G401 (cell line): ENCODE results near the gene PITRM1. TPM values are rescaled to one million over a fixed set of nuclear protein-coding genes. Genes with fewer than 3 reads are reported as not detected.
A peak's percentile ranks its signal among the peaks of the same experiment; 100 is the strongest.
"Not testable (repeated sequence)": the region's sequence is repeated elsewhere in the genome, so short reads cannot be mapped to it uniquely, and the experiment has no call there.

Source experiments
- DNase-seq: peaks from one replicate; pipeline ENCODE4 v3.0.0-alpha.2; 2015; ENCODE audit warnings: low spot score
- in situ Hi-C: cut with HindIII; loops from 2 replicates; pipeline ENCODE4 v1.10.0; 2016; ENCODE audit warnings: low sequenced_read_pairs, mixed read lengths
- total RNA-seq: library from RNA; depleted of rRNA; stranded (reverse); fragments of >200 nt; shearing (Covaris generic); gene quantifications from 2 replicates; pipeline ENCODE4 v1.2.3, GENCODE V29; 2014; rRNA removed

PITRM1 gene, protein sequence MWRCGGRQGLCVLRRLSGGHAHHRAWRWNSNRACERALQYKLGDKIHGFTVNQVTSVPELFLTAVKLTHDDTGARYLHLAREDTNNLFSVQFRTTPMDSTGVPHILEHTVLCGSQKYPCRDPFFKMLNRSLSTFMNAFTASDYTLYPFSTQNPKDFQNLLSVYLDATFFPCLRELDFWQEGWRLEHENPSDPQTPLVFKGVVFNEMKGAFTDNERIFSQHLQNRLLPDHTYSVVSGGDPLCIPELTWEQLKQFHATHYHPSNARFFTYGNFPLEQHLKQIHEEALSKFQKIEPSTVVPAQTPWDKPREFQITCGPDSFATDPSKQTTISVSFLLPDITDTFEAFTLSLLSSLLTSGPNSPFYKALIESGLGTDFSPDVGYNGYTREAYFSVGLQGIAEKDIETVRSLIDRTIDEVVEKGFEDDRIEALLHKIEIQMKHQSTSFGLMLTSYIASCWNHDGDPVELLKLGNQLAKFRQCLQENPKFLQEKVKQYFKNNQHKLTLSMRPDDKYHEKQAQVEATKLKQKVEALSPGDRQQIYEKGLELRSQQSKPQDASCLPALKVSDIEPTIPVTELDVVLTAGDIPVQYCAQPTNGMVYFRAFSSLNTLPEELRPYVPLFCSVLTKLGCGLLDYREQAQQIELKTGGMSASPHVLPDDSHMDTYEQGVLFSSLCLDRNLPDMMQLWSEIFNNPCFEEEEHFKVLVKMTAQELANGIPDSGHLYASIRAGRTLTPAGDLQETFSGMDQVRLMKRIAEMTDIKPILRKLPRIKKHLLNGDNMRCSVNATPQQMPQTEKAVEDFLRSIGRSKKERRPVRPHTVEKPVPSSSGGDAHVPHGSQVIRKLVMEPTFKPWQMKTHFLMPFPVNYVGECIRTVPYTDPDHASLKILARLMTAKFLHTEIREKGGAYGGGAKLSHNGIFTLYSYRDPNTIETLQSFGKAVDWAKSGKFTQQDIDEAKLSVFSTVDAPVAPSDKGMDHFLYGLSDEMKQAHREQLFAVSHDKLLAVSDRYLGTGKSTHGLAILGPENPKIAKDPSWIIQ
- 45.7 and 79.6 TPM in 2 replicates for total RNA-seq

DNA sequence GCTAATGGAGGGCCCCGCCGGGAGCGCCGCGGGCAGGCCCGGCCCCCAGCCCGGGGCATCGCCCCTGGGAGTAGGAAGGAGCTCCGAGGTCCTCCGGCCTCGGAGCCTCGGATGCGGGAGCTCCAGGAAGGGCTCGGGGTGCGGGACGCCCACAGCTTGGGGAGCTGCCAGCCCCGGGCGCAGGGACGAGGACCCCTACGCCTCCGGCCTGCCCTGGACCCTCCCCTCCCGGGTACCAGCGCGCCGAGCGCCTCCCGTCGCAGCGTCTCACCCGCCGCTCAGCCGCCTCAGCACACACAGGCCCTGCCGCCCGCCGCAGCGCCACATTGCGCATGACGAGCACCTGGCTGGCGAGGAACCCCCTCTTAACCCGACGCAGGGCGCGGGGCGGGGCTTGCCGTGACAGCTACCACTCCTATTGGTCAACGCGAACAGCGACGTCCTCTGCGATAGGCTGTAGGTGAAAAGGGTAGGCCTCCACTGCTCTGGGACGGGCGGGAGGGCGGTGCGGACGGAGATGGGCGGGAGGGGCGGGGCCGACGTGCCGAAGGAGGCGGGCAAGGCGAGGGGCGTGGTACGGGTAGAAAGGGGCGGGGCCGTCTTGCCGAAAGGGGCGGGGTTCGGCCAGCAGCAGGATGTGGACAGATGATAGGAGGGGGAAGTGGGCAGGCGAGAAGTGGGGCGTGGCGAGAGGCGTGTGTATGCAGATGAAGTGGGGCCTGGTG, at the start of gene PITRM1:
PITRM1 (minus strand) TSS at position 337 of the 725 bp plus-strand sequence; CDS start at position 327, 10 bp downstream.
- in situ Hi-C loops: no loop called here
- DNase-seq: peak; percentile 99

DNA sequence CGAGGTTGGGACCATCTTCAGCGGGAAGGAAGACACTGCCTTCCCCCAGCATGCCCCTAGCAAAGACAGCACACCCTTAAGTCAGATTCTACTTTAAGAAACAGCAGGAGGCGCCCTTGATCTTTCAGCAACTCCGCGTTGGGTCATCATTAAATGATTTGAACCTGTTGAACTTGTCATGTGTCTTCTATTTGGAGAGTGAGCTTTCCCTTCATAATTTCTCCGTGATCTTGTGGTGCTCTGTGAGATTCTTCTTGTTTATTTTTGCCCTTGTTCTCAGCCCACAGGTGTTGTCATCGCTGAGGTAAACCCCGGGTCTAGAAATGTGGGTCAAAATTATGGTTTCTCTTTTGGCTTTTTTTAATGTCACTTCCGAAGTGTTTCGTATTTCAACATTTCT, 49.5 kb upstream of the PITRM1 start:
- DNase-seq: no peak

DNA sequence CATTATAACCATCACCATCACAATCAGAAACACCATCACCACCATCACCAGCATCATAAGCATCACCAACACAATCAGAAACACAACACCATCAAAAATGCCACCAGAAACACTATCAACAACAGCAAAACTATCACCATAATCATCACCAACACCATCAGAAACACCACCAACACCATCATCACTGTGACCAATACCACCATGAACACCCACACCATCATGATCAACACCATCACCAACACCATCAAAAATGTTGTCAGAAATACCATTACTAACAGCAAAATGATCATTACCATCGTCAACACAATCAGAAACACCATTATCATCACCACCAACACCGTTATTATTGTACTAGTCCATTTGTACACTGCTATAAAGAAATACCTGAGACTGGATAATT, 49.0 kb upstream of the PITRM1 start:
- DNase-seq, in situ Hi-C loops: not testable (repeated sequence)

More for the DNA sequence above, 49.5 kb upstream of the PITRM1 start:
- in situ Hi-C loops: no loop called here

DNA sequence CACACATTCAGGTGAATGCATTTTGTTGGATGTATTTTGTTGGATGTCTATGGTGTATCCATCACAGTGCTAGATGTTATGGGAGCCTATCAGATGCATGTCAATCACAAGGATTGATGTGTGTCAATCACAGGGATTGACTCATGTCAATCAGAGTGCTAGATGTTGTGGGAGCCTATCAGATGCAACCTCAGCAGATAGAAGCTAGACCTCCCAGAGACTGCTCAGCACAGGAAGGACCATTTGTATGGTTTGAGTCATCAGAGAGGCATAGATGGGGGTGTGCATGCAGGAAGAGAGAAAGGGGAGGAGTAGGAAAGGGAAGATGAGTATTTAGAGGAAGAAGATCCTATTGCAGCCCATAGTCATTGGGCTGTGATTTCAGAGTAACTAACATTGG, 48.3 kb upstream of the PITRM1 start:
- in situ Hi-C loops: no loop called here
- no peak for DNase-seq

DNA sequence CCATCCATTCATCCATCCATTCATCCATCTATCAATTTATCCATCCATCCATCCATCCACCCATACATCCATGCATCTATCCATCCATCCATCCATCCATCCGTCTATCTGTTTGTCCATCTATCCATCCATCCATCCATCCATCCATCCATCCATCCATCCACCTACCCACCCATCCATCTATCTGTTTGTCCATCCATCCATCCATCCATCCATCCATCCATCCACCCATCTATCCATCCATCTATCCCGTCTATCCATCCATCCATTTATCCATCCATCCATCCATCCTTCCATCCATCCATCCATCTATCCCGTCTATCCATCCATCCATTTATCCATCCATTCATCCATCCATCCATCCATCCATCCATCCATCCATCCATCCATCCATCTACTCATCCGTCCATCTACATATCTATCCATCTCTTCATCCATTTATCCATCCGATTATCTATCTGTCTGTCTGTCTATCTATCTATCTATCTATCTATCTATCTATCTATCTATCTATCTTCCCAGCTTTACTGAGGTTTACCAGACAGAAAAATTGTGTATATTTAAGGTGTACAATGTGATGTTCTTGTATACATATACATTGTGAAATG, 46.5 kb upstream of the PITRM1 start:
- DNase-seq, in situ Hi-C loops: not testable (repeated sequence)

DNA sequence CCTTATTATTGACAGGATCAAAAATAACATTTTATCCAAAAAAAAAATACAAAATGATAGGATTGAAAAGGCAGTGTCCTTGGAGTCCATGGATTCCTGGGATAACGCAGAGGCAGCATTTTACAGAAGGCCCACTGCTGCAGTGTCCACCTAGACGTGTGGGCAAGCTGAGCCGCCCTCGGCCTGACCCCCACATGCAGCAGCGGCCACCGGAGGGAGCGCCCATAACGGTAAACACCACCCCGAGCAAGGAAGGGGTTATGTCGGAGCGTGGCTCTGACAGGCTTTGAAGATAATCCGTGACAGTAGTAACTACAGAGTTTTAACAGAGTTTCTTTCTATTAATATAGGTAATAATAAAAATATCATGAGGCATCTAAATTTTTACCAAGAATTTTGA, 45.3 kb upstream of the PITRM1 start:
- DNase-seq: no peak
- in situ Hi-C loops: no loop called here

DNA sequence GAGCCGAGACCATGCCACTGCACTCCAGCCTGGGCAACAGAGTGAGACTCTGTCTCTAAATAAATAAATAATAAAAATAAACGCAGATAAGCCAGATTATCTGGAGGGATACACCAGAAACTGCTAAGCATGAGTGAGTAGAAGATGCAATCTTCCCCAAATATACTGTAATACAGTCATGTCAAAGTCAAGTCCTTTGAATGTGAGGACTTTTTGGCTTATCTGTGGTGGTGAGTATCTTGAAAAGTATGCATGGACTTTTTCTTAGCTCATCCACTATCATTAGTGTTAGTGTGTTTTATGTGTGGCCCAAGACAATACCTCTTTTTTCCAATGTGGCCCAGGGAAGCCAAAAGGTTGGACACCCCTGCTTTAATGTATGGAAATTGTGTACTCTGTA, 44.7 kb upstream of the PITRM1 start:
- in situ Hi-C loops: no loop called here
- no peak for DNase-seq

DNA sequence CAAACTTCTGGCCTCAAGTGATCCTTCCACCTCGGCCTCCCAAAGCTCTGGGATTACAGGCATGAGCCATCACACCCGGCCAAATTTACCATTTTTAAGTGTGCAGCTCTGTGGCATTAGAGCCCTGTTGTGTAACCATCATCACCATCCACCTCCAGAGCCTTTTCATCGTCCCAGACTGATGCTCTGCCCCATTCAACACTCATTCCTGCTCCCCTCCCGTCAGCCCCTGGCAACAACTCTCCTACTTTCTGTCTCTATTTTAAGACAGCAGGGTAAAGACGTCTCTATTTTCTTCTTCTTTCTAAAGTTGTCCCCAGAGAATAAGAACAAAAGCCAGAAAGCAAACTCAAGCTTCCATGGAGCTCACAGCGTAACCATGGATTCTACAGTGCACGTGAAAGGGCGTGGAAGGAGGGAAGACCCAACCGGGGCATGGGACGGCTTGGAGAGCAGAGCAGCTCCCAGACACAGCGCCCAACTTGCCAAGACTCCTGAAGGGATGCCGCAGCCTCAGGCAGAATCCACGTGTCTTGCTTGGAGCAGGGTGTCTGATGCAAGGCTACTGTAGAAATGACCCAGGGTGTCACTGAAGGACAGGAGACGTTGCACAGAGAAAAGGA, 42.7 kb upstream of the PITRM1 start:
- DNase-seq: peak; percentile 16
- in situ Hi-C loops: no loop called here

DNA sequence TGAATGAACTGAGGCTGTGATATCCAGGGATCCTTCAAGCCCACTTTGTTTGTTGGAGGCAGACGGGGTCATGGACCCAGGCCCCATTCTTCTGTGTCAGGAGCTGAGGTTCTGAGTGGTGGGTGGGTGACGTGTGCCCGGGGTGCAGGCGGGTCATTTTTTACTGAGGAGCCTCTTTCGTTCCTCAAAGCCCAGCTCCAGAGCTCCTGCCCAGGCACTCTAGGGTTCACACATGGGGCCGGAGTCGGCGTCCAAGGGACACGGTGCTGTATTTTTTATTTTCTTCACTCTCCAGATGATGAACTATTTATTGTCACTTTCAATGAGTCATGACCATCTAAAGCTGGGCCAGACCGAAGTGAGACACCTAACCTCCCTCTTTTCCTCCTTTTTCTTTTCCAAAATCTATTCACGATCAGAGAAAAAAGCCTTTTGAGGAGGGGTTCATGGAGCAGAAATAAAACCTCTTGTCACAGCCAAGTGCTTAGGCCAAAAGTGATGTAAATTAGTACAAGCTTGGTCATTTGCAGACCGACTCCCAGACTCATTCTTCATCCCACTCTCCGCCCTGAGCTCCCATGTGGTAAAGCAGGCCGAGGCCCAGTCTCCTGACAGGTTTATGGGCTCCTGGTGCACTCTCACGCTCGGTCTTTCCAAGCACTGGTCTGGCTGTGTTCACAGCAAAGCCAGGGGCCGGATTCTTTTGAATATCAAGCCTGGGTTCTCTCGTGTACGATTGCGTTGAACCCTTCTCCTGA, 41.4 kb upstream of the PITRM1 start:
- in situ Hi-C loops: no loop called here
- DNase-seq: no peak

DNA sequence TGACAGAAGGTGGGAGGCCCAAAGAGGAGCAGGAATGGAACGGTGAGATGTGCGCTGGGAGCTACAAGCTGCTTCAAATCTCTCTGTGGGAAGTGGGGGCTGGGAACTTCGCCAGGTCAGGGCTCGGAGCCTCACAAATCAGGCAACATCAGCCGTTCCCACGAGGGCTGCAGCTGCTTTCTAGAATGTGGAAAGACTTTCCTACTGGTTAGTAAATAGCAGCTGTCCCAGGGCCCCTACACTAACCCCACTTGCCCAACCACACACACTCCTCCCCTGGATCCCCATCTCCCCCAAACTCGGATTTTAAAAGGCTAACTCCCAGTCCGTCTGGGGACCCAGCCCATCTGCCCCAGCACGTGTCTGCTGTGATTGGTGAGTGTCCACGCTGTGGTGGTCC, 40.6 kb upstream of the PITRM1 start:
- DNase-seq: no peak
- in situ Hi-C loops: no loop called here

DNA sequence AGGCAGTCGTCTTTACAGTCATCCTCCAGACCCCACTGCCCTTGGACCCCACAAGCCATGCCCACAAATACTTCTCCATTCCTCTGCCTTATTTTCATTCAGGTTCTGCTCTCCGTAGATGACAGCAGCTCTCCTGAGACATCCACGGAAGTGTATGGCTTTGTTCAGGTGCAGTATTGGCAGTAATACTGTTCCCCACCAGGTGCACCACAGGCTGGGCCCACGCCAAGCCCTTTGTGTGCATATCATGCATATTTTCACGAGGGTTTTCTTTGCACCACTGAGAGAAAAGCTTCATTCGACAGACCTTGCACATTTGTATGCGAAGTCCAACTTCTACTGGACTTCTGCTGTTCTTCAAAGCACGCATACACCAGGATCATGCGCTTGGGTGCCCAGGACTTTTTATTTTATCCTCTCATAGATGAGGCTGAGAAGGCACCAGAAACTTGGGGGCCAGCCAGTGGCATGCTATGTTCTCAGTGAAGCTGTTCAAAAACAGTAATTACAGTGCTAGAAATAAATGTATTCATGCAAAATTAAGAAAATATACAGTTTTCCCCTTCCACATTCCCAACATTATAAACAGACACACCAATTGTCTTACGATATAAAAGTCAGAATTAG, 37.8 kb upstream of the PITRM1 start:
- in situ Hi-C loops: no loop called here
- no peak for DNase-seq

DNA sequence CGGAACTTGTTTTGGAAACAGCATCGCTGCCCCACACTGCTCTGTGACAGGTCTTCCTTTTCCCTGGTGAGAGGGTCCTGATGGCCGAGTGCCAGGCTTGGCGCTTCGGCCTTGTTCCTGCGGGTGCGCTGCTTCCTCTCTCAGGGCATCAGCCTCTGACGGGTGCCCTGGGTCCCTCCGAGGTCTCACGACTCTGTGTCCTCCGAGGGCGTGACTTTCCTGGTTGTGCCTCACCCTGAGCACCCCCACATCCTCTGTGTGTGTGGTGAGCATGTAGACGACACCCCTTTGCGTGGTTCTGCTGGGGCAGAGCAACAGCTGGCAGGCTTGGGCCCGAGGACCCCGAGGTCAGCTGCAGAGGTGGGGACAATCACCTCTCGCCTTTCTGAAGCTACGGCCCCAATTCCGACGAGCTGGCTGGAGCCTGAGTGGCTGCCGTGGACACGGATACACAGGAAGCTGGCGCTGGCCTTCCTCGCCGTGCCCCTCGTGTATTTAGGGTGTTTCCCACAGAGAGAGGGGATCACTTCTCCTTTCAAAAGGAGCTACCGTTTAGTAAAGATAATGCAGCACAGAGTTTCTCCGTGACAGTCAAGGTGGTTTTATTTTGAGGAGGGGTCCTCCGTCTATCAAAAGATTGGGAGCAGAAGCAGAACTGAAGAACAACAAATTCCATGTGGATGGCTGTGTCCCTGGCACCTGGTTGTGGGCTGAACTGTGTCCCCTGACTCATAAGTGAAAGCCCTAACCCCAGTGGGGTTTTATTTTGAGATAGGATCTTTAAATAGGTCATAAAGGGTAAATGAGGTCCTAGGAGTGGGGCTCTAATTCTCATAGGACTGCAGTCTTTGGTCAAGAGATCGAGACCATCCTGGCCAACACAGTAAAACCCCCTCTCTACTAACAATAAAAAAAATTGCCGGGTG, 36.2 kb upstream of the PITRM1 start:
- no peak for DNase-seq
- in situ Hi-C loops: no loop called here

DNA sequence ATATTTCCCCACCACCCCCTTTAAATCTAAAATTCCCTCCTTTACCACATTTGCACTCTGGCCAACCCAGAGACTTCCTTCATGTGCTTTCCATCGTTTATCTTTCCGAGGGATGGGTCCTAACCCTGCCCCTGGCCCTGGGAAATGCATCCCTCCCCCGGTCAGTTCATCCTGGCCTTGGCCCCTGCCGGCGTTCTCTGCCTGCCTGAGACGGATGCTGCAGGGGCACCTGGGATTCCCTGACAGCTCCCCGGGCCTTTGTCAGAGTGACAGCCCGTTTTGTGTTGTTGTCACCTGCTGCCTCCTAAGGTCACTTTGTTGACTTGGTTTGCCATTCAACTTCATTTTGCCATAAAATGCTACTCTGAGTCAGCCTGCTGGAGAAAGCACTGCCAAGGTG, 34.8 kb upstream of the PITRM1 start:
- DNase-seq: no peak
- in situ Hi-C loops: no loop called here

DNA sequence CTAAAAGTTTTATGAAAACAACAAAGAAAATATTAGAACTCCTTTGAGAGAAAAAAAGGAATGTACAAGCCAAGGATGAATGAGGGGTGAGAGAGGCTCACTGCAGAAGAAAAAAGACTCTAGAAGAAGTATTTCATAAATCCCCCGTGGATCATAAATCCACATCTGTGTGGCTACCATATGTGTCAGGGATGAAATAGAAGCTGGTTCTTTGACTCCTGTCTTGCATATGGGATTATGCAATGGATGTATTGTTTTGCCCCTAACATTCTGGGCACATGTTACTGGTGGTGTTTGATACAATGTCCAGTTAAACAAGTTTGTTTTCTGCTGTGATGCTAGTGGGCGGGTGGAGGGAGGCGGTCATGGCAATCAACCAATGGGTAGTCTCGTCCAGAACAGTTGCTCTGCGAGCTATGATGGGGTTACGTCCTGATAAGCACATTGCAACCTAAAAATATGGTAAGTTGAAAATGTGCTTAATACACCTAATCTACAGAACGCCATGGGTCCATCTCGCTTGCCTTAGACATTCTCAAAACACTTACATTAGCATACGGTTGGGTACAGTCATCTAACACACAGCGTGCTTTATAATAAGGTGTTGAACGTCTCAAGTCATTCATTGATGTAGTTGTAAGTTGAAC, 34.1 kb upstream of the PITRM1 start:
- no peak for DNase-seq
- in situ Hi-C loops: no loop called here

DNA sequence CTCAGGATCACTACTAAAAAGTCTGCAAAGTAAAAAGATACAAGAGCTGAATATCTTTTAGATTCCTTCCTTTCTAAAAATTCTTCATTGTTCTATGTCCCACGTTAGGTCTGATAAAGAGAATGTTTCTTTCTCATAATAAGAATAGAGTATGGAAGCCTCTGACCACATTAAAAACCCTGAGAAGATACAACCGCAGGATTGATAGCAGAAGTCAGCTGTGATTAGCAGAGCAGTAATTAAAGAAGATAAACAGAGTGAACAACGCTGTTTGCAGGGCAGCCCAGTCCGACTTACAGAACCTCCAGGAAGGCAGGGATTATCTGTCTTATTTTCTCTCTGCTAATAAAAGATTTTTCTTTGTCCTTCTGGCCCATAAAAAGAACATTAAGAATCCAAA, 31.4 kb upstream of the PITRM1 start:
- in situ Hi-C loops: no loop called here
- DNase-seq: no peak
